Stimulated activated CD8-positive, alpha-beta memory T cell treated with anti-CD3 and anti-CD28 coated beads, Interleukin-4, amount 100 ng/mL, for 48 hours (primary cell): Measurements from ENCODE around the gene EYS.
"Not testable (repeated sequence)": the region's sequence is repeated elsewhere in the genome, so short reads cannot be mapped to it uniquely, and the experiment has no call there.

Experiments used
- DNase-seq: peaks from one replicate; pipeline ENCODE4 v3.0.0-alpha.2; 2020

EYS gene

DNA sequence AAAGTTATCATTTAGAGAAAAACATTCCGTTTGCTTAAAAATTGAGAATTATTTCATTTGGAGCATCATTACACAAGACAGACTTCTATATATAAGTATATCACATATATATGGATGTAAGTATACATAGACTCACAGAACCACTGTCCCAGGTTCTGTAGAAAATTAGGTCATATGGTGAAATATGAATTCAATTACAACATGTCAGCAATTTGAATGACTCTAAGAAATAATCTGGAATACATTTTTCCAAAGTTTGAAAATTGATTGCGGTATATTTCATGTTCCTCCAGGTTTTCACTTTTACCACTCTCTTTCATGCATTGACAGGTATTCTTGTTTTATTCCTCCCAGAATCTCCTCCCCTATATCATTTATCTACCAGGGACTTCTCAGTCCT lies 1179.1 kb downstream of the EYS start:
- no peak for DNase-seq

DNA sequence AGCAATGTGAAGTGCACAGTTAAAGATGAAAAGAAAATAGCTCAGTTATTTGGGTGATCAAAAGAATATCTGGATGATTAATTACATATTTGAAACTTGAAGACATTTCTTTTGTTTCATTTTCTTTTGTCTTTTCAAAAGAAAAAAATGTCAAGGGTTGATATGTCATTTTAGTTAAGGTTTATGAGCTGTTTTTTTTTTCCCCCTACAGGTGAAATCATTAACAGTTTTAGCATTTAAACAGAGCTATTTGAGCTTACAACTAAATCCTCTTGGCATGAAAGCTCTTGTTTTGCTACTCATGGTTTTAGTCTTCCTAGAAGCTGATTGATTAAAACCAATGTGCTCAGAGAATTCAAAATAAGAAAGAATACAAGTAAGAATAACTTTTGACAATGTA lies 1184.2 kb downstream of the EYS start:
- no peak for DNase-seq

DNA sequence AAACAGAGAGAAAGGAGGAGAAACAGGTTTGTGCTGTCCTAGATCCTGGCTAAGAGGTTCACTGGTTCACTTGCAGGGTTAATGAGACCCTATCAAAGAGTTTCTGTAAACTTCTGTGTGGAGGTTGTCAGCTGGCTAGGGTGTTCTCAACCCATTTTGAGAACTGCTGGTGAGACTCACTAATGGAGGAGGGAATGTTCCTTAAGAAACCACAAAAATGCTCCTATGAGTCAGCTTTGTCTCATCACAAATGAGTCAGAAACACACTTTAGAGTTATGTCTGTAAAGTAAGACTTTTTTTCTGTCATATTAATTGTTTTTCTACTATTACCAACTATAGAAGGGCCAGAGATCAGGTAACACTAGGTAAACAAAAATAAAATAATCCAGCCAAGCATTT lies 1187.0 kb downstream of the EYS start:
- DNase-seq: no peak

DNA sequence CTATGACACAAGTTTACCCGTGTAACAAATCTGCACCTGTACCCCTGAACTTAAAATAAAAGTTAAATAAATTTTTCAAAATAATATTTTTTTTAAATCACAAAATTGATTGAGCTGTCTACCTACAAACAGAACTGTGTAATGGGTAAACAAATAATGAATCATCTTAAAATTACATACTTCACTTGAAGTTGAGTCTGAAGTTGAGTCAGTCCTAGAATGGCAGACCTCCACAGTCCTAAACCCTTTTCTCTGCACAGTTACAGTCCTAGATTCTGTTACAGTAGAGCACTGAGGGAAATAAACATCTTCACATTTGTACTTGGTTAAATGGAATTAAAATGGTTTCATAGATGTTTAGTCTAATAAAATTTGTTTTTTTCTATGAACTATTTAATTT lies 1190.6 kb downstream of the EYS start:
- no peak for DNase-seq

DNA sequence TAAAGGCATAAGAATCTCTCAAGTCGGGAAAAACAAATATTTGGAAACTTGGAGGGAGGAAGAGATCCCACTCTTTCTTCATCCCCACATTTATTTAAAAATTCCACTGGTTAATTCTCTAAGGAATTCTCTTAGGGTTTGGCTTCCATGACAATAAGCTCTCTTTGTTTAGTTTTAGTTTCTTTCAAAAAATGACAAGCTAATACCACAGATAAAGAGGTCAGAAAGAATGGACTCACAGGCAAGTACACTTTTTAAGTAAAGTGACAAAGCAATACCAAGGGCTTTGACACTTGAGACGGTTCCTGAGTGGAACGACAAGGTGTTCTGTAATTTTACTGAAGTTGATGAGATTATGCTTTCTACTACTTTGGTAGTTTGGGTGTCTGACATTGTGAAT lies 1199.4 kb downstream of the EYS start:
- no peak for DNase-seq

DNA sequence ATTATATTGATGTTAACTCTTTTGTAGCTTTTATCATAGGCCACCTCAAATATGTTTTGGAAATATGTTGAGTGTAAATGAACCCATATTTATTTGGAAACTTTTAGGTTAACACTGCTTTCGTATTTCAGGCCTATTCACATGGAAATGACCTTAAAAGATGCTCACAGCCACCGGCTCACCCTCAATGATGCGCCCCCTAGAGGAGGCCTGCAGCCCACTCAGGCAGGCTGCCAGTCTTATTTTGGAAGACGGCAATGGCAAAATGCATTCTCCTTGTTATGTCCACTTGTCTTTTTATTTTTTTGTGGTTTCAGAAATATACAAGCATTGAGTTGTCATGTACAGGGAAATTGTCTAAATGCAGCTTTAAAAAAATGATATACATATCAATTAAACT lies 1201.7 kb downstream of the EYS start:
- DNase-seq: peak; percentile 22

DNA sequence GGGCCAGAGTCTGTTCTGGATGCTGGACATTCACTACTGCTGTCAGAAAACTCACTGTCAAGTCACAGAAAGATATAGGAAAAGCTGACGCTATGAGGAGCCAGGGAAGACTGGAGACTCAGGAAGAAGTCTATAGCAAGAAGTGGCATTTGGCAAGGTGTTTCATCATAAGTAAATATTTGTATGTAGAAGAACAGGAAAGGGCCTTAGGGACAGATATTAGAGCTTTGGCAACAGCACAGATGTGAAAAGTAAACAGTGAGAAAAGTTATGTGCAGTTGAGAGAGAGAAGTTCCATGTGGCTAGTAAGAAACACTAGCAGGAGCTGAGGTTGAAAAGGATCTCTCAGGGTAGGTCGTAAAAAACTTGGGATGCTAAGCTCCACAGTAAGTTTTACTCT lies 1202.5 kb downstream of the EYS start:
- DNase-seq: no peak

DNA sequence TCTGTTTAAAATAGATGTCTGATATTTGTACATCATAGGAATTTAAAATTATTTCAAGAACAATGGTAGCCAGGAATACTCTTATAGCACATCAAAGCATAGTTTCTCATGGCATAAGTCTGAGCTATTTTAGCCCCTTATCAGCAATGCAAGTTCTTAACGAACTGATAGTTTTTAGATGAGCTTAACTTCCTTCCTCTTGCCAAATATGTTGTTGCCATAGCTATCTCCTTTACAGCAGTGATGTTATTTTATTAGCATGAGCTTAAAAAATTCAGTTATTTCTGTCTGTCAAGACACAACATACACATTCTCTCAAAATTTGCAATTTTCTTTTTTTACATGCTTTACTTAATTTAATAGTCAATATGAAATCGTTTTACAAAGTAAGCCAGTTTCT lies 1204.2 kb downstream of the EYS start:
- DNase-seq: no peak

DNA sequence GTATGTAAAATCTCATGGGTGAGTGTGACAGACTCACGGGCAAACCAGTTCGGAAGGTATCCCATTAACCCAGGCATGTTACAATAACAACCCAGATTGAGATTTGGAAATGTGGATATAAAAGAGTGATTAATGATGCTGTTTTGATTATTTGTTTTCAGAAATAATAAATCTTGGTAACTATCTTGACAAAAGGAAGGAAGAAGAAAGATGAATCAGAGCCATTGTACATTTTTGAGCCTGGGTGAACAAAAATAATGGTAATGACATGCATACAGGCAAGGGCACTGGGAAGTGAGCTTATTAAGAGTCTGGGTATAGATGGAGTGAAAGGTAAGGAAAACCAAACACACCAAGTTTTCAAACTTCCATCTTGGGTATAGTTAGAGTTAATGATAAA lies 1209.4 kb downstream of the EYS start:
- no peak for DNase-seq

DNA sequence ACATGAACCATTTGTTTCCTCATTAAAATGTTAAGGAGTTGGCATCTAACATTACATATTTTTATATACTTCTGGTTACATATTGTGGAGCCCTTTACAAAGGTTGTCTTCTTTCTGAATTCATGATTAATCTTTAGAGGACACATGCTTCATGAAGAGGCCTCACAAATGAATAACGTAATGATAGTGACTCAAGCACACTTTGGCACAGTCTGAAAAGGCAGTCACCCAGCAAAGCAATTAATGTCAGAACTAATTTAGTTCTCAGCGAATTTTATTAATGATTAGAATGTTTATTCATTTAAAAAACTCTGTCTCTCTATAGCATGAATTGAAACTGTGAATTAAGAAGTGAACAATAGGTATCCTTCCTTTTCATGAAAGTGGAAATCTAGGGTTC lies 1217.3 kb downstream of the EYS start:
- DNase-seq: no peak

DNA sequence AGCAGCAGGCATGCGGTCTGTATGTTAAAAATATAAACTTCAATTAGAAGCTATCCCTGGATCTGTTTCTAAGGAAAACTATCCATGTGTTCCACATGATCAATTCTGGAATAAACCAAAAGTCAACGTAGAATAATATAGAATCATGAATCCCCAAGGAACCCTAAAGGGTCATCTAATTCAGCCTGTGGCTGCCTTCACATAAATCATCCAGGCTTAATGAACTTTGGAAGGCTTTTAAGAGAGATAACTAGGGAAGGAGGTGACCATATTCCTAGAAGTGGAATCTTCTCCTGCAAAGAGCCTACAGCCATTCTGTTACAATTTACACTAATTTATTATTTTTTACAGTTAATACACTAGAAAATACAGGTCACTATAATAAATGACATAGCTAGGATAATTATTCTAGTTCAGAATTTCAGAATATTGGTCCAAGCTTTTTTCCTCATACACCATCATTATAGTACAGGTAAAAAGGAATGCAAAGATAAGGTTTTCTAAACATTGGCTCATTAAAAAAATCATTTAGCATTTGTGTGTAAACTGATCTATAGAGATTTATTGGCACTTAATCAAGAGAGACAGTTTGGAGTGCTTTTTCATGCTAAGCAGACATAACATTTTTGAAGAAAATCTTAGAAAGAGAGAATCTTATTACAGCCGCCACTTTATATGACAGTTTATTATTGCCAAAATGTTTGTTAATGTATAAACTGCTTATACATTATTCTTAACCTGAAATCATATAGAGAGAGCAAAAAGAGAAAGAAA lies 1220.3 kb downstream of the EYS start:
- DNase-seq: no peak

DNA sequence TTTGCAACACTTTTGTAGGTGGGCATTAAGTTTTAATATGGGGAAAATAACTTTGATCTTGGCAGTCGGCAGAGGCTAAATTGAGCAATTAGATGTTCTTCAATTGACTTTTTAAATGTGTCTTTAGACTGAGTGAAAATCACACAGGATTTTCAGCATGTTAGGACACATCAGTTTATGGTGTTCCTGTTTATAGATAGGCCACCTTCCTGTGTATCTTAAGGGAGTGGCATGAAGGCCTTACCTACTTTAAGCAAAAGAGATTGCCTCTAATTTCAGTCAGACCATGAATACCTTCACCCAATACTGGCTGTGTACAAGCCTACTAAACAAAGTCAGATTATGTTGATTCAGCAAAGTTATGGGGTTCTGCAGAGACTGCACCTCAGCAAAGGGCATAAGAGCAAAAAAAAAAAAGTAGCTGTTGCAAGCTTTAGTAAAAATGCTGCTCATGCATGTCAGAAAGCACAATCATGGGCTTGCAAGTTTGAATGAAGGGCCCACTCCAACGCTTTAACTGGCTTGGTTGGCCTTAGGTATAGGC lies 1223.0 kb downstream of the EYS start:
- DNase-seq: no peak

DNA sequence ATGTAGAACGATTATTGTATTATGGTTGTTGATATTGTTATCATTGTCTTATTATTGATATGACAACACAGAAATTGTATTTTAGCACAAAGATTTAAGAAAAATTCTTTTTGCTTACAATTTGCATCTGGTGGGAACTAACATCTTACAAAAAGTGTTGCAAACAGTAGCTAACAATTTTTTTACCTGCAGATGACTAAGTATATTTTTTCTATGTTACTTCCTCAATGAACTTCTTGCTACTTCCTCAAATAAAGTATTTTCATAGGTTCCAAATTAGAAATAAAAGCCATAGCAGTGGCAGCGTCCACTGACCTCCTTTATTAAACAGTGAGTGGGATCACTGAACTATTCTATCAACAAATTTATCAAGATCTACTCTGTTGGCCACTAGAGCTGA lies 1224.4 kb downstream of the EYS start:
- DNase-seq: no peak

DNA sequence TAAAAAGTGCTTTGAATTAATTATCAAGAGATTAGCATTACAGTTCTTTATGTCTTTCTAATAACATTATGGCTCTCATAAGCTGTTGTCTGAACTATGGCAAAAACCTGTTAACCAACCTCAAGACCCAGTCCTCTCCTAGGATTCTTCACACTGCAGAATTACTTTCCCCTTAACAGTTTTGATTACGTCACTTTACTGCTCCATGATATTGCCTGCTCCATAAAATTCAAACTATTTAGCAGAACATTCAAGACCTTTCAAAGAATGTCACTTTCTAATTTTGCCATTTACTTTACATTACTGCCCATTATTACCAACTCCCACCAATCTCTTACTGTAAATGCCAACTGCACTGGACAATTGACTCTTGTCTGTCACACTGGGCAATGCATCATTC lies 1227.9 kb downstream of the EYS start:
- no peak for DNase-seq

DNA sequence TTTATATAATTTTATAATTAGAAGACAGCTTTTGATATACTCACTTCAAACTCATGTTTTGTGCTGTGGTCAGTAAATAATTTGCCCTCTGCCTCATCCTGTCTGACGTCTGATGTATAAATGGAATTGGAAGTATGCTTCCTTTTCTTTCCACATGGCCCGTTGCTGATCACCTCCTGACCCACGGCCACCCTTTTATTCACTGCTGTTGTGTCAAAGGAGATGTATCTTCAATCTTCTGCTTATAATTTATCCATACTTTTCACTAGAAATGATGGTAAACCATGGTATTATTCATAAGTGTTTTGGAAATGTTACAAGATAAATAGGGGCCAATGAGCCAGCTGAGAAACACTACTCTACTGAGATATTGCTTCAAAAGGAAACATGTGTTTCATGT lies 1229.6 kb downstream of the EYS start:
- no peak for DNase-seq

DNA sequence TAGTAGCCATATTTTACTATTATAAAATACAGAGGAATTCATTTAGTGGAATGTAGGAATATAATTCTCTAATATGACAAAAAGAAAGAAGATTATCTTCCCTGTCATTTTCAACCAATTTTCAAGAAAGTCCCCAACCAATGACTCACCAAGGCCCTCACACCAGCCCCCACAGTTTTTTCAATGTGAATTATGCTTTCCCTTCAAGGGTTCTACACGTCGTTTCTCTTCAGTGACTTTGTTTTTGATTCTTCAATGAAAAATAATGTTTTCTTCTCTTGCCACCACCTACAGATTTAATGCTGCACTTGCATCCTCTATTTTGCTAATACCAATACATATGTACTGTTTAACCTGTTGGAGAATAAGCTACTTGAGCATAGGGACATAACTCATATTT lies 1230.1 kb downstream of the EYS start:
- no peak for DNase-seq

DNA sequence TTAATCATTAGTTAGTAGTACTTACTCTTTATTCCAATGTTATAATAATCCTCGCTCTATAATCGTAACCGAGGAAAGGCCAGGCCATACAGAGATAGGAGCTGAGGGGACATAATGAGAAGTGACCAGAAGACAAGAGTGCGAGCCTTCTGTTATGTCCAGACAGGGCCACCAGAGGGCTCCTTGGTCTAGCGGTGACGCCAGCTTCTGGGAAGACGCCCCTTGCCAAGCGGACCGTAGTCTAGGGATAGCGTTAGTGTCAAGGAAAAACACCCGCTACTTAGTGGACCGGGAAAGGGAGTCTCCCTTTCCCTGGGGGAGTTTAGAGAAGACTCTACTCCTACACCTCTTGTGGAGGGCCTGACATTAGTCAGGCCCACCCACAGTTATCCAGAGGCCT lies 1237.6 kb downstream of the EYS start:
- DNase-seq: not testable (repeated sequence)

DNA sequence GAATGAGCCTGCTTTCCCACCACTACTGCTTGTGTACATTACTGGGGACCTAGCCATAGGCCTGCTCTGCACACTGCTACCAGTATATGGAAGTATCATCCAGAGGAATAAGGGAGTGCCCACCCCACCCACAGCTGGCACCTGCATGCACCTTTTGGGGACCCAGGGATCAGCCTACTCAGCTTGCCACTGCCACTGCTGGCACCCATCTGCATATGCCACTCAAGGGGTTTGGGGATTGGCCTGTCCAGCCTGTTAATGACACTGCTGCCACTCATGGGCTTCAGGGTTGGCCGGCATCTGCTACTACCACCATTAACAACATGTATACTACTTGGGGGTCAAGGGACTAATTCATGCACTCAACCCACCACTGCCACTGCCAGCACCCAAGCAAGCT lies 1239.4 kb downstream of the EYS start:
- DNase-seq: no peak

DNA sequence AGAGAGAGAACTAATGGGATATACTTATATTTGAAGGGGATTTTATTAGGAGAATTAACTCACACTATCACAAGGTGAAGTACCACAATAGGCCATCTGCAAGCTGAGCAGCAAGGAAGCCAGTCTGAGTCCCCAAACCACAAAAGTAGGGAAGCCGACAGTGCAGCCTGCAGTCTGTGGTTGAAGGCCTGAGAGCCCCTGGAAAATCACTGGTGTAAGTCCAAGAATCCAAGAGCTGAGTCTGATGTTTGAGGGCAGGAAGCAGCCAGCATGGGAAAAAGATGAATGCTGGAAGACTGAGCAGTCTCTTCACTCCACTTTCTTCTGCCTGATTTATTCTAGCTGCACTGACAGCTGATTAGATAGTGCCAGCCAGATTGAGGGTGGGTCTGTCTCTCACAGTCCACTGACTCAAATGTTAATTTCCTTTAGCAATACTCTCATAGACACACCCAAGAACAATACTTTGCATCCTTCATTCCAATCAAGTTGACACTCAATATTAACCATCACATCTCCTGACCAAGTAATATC lies 1247.5 kb downstream of the EYS start:
- no peak for DNase-seq

DNA sequence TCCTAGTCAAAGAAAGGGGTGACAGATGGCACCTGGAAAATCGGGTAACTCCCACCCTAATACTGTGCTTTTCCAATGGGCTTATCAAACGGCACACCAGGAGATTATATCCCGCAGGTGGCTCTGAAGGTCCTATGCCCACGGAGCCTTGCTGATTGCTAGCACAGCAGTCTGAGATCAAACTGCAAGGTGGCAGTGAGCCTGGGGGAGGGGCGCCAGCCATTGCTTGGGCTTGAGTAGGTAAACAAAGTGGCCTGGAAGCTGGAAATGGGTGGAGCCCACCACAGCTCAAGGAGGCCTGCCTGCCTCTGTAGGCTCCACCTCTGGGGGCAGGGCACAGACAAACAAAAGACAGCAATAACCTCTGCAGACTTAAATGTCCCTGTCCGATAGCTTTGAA lies 1258.9 kb downstream of the EYS start:
- DNase-seq: not testable (repeated sequence)

DNA sequence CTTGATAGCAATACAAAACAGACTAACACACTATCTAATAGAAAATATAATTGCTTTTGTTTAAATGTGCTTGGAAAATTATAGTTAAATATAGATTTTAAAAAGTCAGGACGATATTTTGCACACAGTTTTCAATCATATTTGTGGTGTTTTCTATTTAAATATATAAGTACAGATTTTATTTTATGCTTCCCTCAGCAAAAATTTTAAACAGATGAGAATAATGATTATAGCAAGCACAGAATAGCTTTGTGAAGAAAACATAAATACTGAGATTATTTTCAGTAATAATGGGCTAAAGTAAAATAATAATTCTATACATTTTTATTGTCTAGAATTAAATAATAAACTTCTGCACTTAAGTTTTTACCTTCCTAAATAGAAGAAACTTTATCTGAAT lies 1262.0 kb downstream of the EYS start:
- DNase-seq: no peak

DNA sequence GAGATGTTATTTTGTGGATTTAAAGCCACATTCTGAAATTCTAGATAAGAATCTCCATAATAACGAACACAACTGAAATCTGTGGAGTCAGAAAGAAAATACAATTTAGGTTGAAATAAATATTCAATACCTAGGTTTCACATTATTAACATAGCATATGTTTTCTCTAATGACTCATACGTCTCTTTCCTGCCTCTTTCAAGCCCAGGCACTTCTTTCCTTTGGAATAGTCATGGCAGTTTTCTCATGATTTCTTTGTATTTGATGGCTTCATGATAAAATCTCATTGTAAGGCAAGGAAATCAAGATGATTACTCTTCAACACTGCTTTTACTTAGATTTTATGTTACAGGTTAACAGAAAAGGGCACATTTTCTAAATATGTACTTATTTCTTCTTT lies 1267.8 kb downstream of the EYS start:
- DNase-seq: no peak

DNA sequence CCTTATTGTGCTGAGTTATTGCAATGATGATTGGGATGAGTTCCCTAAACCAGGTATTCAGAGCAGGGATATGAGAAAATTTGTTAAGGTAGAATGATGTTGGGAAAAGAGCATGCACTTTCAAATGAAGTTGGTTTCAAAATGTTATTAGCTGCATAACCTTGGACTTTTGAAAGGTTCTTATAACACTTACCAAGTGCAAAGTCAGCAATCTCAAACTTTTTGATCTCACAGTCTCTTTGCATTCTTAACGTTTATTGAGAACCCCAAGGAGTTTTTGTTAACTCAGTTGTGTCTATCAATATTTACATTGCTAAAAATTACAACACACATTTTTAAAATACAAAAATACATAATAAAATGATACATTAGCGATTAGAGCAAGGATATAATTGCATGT lies 1269.0 kb downstream of the EYS start:
- no peak for DNase-seq

DNA sequence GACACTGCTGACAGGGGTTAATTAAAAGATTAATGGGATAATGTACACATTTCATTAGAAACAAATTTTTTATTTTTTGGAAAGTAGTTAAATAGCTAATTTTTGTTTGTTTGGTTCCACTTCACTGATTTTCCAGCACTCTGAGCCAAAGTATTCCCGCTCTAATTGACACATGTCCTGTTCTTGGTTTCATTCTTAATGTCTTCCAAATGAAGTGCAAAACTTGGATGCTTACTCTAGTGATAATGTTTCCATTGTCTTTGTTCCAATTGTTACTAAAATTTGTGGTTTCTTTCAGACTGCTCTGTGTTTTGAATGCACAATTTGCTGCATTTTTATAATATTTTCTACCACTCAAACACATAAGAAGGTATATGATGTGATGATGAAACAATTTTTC lies 1277.1 kb downstream of the EYS start:
- no peak for DNase-seq

DNA sequence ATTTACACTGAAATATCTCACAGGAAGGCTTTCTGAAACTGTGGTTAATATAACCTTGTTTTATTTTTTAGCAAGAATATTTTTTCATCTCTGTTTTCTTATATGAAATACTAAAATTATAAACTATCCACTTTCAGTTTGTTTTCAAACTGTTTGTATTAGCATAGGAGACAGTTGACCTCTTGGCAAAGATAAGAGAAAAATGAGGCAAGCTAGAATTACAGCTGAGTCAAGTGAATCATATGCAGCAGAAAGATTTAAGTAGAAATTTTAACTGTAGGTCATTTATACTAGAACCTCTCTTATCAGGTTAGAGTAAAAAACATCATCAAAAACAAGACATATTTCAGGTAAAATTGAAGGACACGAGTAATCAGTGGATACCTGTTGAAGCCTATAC lies 1278.8 kb downstream of the EYS start:
- DNase-seq: no peak
